DMS79 (cell line): Measurements from ENCODE around the gene ZNF543.
"Not testable (repeated sequence)": the region's sequence is repeated elsewhere in the genome, so short reads cannot be mapped to it uniquely, and the experiment has no call there.

Source experiments
- DNase-seq: peaks from one replicate; lab custom pipeline; 2025; lab: John Stamatoyannopoulos, UW

ZNF543 gene

DNA sequence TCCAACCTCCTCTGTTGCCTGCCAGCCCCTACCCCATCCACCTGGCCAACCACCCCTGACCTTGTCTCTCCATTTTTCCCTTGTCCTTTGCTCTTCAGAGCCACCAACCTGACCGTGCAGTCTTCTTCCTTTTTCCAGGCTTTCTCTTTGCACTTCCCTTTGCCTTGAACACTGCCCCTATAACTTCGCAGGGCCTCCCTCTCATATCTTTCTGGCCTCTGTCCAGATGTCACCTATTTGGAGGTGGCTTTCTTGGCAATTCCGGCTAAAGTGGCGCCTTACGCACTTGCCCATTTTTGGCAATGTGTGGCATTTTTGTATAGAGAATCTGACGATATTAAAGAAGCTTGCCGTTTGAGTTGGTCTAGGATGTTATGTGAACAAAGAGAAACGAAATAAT is 844 bp downstream of the ZNF543 start:
- no peak for DNase-seq

DNA sequence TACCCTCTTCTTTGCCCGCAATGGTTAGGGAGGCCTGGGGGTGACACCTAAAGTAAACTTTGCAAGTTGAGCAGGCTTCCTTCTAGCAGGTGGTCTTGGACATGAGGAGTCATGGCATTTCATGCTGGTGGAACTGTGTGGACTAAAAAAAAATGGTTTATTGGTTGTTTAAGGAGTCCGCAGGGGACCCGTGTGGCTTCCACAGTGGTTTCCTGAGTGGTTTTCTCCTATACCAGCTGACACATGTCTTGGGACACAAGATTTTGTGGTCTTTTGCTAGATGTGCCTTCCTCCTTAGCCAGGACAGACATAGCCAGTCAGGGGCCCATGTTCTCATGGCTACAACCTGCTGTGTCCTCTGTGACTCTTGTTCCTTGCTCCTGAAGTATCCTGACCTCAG is 1.5 kb downstream of the ZNF543 start:
- no peak for DNase-seq

DNA sequence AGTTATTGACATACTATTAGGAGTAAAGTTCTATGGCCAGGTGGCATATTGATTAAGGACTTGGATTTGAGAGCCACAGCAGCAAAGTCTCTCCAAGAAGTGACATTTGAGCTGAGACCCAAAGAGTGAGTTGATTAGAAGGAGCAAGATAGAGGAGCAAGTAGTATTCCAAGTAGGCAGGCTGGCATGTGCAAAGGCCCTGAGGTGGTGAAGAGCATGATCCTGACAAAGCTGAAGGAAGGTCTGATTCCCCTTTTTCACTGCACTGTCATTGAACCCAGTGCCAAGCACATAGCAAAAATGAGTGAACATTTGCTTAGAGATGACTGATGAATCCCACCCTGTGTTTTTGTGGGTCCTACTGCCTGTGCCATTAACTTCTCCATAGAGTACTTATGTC is 4.7 kb downstream of the ZNF543 start:
- no peak for DNase-seq

DNA sequence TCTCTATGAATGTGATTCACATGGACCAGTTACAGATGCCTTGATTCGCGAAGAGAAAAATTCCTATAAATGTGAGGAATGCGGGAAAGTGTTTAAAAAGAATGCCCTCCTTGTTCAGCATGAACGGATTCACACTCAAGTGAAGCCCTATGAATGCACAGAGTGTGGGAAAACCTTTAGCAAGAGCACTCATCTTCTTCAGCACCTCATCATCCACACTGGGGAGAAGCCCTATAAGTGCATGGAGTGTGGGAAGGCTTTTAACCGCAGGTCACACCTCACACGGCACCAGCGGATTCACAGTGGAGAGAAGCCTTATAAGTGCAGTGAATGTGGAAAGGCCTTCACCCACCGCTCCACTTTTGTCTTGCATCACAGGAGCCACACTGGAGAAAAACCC is 7.7 kb downstream of the ZNF543 start:
- DNase-seq, result no peak

DNA sequence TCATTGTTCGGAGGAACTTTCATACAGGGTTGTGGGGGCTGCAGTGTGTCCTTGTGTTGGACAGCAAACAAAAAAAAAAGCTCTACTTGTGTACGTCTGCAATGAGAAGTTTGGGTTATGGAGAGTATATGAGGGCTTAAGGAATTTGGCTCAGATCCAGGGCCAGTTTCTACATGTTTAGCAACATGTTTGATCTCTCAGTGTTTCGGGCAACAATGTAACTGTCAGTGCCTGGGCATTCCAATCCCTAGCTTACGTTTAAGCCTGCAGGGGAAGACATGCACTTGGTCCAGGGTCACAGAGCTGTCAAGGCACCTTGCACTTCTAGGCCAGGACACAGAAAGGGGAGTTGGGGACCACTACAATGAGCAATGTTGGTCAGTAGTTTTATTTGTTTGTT is 13.9 kb downstream of the ZNF543 start:
- DNase-seq, result no peak

DNA sequence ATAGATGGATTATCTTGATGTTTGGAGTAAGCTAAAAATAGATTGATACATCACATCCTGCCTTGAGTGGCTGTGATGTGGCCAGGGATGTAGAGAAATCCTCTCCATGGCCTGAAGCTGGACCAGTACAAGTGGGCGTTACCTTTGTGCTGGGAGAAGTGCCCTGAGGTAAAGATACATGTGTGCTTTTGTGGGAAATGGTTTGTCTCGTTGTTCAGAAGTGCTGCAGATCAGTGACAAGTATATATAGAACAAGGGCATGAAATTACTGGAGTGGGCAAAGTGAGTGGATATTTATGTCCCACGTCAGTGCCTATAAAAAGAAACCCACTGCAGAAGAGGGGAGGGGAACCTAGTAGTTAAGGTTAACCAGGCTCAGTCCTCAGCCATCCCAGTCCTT is 18.6 kb downstream of the ZNF543 start:
- no peak for DNase-seq

DNA sequence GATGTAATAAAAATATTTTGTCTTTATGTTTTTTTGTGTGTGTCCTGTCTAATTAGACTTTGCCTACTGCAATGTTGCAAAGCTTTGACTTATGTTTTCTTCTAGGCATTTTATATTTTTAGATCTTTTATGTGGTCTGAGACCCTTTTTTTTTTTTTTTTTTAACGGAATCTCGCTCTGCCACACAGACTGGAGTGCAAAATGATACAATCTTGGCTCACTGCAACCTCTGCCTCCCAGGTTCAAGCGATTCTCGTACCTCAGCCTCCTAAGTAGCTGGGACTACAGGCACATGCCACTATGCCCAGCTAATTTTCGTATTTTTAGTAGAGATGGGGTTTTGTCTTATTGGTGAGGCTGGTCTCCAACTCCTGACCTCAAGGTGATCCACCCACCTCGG is 22.3 kb downstream of the ZNF543 start:
- no peak for DNase-seq

DNA sequence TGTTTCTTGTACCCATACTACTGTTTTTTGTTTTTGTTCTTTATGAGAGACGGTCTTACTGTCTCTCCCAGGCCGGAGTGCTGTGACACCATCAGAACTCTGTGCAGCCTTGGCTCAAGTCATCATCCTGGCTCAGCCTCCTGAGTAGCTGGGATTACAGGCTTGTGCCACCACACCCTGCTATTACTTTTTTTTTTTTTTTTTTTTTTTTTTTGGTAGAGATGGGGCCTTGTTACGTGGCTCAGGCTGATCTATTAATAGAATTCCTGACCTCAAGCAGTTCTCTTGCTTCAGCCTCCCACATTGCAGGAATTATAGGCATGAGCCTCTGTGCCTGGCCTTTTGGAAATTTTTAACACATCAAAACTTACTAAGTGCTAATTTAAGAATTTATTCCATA is 27.9 kb downstream of the ZNF543 start:
- no peak for DNase-seq

DNA sequence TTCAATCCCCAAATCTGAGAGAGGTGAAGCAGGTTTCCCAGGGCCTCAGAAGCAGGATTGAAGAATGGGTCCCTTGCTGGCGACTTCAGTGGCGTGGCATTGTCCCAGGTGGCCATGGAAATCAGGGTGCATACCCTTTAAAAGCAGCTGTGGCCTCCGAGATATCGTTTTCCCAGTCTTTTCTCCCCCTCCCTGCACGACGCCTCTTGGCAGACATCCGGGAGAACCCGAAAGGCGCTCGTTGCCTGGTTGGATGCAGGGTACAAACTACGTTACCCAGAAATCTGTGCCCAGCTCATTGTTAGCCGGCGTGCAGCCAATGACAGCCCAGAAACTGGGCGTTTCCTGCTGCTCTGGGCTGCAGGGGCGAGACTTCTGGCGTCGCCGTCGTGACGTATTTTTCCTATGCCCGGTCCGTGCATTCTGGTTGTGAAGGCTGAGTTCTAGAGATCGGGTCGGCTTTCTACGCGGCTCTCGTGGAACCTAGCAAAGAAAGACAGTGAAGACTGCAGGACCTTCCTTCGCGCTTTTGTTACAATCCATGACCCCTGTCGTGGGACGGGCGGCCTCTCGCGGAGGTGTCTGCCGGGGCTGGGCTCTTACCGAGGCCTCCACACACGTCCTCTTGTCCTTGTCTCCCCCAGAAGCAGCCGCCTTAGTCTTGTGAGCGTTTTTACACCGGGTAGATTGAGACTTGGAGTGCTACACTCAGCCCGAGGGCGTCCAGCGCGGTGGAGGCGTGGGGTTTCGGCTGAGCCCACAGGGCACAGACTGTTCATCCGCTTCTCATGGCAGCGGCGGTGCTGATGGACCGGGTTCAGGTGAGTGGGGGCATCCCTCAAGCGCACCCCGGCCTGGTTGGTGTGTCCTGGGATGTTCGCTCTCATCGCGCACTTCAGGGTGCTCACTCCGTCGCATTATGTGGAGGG is 30.9 kb downstream of the ZNF543 start, which contains the start of gene ZNF304:
TSS of gene ZNF304 (plus strand) at position 395 of the 929 bp plus-strand sequence. CDS start at position 789, 394 bp downstream.
- DNase-seq, result peak; percentile 91

DNA sequence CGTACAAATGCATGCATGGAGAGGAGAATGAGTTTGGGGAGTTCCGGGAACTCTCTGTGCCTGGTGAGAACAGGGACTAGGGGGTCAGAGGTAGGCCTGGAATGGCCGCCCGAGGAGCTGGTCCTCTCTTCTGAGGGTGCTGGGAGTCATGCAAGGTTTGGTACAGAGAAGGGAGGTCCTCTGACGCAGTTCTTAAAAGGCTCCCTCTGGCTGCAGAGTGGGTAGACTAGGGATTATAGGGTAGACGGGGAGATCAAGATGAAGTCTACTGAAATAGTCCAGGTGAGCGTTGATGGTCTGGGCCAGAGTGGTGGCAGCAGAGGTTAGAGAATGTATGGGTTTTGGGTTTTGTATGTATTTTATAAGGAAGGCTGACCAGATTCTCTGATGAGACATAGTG is 31.6 kb downstream of the ZNF543 start:
- no peak for DNase-seq

DNA sequence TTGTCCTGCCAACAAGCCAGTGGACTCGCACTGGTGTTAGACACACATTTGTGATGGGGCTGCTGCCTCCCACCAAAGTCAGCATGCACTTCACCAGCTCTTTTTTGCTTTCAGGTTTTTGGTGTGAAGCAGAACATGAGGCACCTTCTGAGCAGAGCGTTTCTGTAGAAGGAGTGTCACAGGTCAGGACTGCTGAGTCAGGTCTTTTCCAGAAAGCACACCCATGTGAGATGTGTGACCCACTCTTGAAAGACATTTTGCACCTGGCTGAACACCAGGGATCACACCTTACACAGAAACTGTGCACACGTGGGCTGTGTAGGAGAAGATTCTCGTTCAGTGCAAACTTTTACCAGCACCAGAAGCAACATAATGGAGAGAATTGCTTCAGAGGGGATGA is 35.6 kb downstream of the ZNF543 start:
- DNase-seq, result no peak

DNA sequence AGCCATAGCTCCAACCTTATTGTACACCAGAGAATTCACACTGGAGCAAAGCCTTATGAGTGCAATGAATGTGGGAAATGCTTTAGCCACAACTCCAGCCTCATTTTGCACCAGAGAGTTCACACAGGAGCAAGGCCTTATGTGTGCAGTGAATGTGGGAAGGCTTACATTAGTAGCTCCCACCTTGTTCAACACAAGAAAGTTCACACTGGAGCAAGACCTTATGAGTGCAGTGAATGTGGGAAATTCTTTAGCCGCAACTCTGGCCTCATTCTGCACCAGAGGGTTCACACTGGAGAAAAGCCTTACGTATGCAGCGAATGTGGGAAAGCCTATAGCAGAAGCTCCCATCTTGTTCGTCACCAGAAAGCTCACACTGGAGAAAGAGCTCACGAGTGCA is 37.1 kb downstream of the ZNF543 start:
- DNase-seq, result no peak

DNA sequence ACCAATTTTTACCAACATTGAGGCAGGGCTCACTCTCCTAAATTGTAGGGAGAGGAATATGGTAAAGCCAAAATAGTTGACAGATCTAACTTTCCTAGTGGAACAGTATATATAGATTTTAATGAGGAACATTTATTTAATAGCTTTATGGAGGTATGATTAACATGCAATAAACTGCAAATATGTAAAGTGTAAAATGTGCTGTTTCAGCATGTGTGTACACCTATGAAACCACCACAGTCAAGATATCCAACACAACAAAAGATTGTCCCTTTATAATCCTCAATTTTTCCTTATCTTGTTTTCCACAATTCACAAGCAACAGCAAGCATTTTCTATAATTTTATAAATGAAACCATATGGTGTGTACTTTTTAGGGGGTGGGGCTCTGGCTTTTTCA is 39.0 kb downstream of the ZNF543 start:
- DNase-seq, result no peak

DNA sequence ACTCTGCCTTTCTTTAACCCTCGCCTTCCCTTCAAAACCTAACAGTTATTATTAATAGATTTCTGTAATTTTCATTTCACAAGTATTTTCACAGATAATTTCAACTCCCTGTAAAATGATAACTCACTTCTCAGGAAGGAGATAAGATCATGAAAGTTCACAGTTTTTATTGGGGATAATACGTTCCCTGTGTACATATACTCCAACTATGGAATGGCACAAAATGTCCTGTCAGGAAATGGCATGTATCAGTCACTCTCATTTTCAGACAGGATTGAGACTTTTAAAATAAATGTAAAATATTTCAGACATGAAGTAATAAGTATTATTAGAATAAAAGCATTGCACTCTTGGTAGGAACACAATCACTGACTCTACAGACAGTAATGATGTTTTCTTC is 42.1 kb downstream of the ZNF543 start:
- no peak for DNase-seq

DNA sequence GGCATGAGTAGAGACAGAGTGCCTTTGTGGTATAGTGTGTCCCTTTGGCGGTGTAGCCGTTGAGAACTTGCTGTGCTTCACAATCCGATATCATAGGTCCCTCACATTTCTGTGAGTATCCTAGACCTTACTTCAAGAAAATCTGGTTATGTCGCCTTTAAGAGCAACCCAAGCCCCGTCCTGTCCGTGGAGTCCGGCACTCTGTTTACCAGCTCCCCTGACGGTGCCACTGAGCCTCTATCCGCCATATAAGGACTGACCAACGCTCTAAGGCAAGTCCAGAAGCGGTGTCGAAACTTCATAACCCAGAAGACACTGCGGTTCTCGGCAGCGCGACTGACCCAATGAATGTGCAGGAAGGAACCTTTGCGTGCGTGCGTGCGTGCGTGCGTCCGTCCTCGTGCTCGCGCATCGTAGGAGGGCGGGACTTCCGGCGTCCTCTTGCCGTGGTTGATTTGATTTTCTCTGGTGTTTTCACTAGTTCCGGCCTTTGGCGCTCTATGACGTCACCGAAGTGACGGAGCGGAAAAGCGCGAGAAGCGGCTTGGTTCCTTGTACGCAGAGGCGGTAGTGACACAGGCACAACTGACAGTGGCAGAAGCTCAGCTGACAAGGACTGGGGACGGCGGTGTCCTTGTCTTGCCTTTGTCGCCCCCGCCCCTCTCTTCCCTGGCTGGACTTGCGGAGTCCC is 42.9 kb downstream of the ZNF543 start, which contains the start of the genes TRAPPC2B and ZNF547:
TSS of gene TRAPPC2B (plus strand) at position 555 of the 691 bp plus-strand sequence. CDS start 1,283 bp downstream, outside the sequence.
TSS of gene ZNF547 (plus strand) at position 555 of the 691 bp plus-strand sequence. CDS start 5,005 bp downstream, outside the sequence.
- DNase-seq, result peak; percentile 96

DNA sequence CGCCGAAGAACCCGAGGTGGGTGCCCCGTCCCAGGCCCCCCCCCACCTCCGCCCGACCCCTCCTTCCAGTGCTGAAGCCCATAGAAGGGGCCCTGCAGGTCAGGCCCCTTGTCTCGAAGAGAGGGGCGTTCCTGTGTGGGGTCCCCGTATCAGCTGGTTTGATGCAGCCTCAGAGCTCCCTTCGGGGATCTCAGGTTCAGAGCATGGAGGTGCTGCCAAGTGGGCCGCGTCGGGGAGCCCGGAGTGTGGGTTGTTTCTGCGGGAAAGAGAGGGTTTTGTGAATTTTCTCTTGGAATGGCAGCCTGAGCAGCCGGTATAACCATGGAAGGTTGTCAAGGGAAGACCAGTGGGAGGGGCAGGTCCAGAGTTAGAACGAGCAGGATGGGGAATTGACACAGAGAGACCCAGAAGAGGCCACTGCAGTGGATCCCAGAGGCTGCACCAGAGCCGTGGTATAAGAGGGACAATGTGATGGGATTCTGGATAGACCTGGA is 43.5 kb downstream of the ZNF543 start:
- no peak for DNase-seq

DNA sequence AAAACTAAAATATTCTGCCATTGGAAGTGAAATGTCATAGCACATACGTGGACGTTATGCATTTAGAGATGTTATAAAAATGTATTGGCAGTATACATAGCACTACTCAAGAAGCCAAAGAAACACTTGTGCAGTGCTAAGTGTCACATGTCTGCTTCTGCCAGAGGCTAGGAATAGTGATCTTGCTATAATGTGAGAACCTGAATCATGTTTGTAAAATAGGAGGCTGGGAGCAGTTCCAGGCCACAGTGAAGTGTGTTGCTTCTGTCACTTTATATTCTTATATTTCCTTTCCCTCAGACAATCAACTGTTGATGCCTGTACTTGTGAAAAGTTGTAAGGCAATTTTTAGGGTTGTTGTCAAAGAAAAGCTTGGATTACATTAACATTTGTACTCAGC is 46.5 kb downstream of the ZNF543 start:
- DNase-seq, result no peak

DNA sequence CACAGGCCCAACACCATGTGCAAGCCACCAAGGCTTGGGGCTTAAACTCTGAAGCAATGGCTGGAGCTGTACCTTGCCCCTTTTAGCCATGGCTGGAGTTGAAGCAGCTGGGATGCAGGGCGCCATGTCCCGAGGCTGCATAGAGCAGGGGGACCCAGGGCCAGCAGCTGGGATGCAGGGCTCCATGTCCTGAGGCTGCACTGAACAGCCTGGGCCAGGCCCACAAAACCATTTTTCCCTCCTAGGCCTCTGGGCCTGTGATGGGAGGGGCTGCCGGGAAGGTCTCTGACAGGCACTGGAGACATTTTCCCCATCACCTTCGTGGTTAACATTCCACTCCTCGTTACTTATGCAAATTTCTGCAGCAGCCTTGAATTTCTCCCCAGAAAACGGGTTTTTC is 53.9 kb downstream of the ZNF543 start:
- no peak for DNase-seq

DNA sequence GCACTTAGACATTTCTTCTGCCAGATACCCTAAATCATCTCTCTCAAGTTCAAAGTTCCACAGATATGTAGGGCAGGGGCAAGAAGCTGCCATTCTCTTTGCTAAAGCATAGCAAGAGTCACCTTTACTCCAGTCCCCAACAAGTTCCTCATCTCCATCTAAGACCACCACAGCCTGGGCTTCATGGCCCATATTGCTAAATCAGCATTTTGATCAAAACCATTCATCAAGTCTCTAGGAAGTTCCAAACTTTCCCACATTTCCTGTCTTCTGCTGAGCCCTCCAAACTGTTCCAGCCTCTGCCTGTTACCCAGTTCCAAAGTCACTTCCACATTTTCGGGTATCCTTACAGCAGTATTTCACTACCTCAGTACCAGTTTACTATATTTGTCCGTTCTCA is 54.4 kb downstream of the ZNF543 start:
- not testable (repeated sequence) for DNase-seq

DNA sequence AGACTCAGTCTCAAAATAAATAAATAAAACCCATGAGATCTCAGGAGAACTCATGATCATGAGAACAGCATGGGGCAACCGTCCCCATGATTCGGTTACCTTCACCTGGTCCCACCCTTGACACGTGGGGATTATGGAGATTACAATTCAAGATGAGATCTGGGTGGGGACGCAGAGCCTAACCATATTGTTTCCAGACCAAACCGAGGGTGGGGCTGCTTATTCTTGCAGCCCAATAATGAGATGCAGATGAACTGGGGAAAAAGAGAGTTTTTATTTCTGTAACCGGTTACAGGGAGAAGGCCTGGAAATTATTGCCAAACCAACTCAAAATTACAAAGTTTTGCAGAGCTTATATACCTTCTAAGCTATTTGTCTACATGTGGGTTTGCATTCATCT is 55.9 kb downstream of the ZNF543 start:
- no peak for DNase-seq

DNA sequence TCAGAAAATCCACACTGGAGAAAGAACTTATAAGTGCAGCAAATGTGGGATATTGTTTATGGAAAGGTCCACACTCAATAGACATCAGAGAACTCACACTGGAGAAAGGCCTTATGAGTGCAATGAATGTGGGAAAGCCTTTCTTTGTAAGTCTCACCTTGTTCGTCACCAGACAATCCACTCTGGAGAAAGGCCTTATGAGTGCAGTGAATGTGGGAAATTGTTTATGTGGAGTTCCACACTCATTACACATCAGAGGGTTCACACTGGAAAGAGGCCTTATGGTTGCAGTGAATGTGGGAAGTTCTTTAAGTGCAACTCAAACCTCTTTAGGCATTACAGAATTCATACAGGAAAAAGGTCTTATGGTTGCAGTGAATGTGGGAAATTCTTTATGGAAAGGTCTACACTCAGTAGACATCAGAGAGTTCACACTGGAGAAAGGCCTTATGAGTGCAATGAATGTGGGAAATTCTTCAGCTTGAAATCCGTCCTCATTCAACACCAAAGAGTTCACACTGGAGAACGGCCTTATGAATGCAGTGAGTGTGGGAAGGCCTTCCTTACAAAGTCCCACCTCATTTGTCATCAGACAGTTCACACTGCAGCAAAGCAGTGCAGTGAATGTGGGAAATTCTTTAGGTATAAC is 57.4 kb downstream of the ZNF543 start:
- no peak for DNase-seq
